ENCODE data around the gene IPO13.

Gene IPO13

DNA sequence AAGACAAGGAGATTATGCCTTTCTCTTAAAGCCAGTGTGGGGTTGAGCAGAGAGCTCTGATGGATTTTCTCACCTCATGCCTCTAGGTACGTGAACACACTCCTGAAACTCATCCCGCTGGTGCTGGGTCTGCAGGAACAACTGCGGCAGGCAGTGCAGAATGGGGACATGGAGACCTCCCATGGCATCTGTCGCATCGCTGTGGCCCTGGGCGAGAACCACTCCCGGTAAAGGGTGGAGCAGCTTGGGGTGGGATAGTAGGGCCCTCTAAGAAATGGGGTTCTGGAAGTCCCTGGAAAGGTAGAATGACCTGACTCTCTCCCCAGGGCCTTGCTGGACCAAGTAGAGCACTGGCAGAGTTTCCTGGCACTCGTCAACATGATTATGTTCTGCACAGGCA is 9.5 kb downstream of the IPO13 start:
- no peak overlapping the region for H3K27ac ChIP-seq (ENCODE audit: low read depth, low read length)
- H2BK5ac ChIP-seq (ENCODE audit: low read length): no peak overlapping the region
- H3K4me2 ChIP-seq (ENCODE audit: low read length): no peak overlapping the region
- no peaks in the 10 kb centered on the region for H3K4me1 ChIP-seq (ENCODE audit: control insufficient read depth, low read depth, low read length)
- no peak overlapping the region for H4K5ac ChIP-seq (ENCODE audit: low read length)
- H3K4ac ChIP-seq (ENCODE audit: low read depth, low read length): no peak overlapping the region
- H2BK15ac ChIP-seq (replicated peaks; ENCODE audit: low read depth): no peak overlapping the region
- WGBS (ENCODE audit: extremely low coverage, insufficient coverage, low lambda C conversion rate): no CpG with 5 or more reads among the region's 8 CpGs
- no peaks in the 10 kb centered on the region for H3K27me3 ChIP-seq (ENCODE audit: insufficient read depth, low read length, poor library complexity)
- H3K79me2 ChIP-seq (ENCODE audit: control insufficient read depth, insufficient read depth, low read length): no peaks in the 10 kb centered on the region
- H3K18ac ChIP-seq (ENCODE audit: low read length): no peak overlapping the region
- H3K23ac ChIP-seq (ENCODE audit: low read length): no peak overlapping the region
- H3K4me3 ChIP-seq (ENCODE audit: low read length): no peak overlapping the region
- no peak for DNase-seq
- no peak overlapping the region for H2AK5ac ChIP-seq (ENCODE audit: low read length)
- no peaks in the 10 kb centered on the region for H3K79me1 ChIP-seq (ENCODE audit: low read length)
- H3K36me3 ChIP-seq (ENCODE audit: control insufficient read depth, insufficient read depth, low read length): no peaks in the 10 kb centered on the region
- H3K56ac ChIP-seq (ENCODE audit: low read length): no peak overlapping the region
- H2BK120ac ChIP-seq (ENCODE audit: low read depth, low read length): no peak overlapping the region
- H3K9ac ChIP-seq (ENCODE audit: low read length): no peak overlapping the region
- H4K8ac ChIP-seq (ENCODE audit: low read depth, low read length): no peak overlapping the region

DNA sequence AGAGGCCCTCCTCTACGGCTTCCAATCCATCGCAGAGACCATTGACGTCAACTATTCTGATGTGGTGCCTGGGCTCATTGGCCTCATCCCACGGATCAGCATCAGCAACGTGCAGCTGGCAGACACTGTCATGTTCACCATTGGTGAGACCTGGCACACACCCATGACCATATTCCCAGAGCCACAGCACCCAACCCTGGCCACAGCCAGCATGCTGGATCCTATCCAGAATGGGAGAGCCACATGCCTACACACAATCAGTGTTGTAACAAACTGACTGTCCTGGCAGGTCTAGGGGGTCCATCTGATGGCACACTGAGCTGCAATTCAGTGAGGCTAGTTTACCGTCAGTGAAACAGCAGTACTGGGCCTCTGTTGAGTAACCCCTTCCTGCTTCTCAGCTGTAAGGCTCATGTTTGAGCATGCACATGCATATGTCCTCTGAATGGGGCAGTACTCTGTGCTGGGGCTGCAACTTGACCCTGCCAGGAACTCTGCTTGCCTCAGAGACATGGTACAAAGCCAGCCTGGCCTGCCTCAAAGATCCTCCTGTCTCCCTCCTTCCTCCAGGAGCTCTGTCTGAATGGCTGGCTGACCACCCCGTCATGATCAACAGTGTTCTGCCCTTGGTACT is 10.8 kb downstream of the IPO13 start:
- Histone ChIP-seq H3K4me2 (ENCODE audit: low read length) (no peak overlapping the region), H3K79me2 (ENCODE audit: control insufficient read depth, insufficient read depth, low read length) (no peaks in the 10 kb centered on the region), H3K4me1 (ENCODE audit: control insufficient read depth, low read depth, low read length) (no peaks in the 10 kb centered on the region), H3K18ac (ENCODE audit: low read length) (no peak overlapping the region), H3K4me3 (ENCODE audit: low read length) (no peak overlapping the region), H2BK5ac (ENCODE audit: low read length) (no peak overlapping the region), H3K9ac (ENCODE audit: low read length) (no peak overlapping the region), H2BK15ac (replicated peaks; ENCODE audit: low read depth) (no peak overlapping the region), H3K79me1 (ENCODE audit: low read length) (no peaks in the 10 kb centered on the region), H3K4ac (ENCODE audit: low read depth, low read length) (no peak overlapping the region), H4K5ac (ENCODE audit: low read length) (no peak overlapping the region), H3K56ac (ENCODE audit: low read length) (no peak overlapping the region), H3K27me3 (ENCODE audit: insufficient read depth, low read length, poor library complexity) (no peaks in the 10 kb centered on the region), H2BK120ac (ENCODE audit: low read depth, low read length) (no peak overlapping the region), H3K36me3 (ENCODE audit: control insufficient read depth, insufficient read depth, low read length) (peaks cover 1% of the 10 kb centered on the region), H3K23ac (ENCODE audit: low read length) (no peak overlapping the region), H2AK5ac (ENCODE audit: low read length) (no peak overlapping the region), H3K27ac (ENCODE audit: low read depth, low read length) (no peak overlapping the region), H4K8ac (ENCODE audit: low read depth, low read length) (no peak overlapping the region)
- no CpG with 5 or more reads among the region's 7 CpGs for WGBS (ENCODE audit: extremely low coverage, insufficient coverage, low lambda C conversion rate)
- DNase-seq: no peak

GRCh38 chr1:43958351-43959255 is 11.9 kb downstream of the IPO13 start:
- no peak overlapping the region for H3K4ac ChIP-seq (ENCODE audit: low read depth, low read length)
- DNase-seq: no peak
- no peak overlapping the region for H2BK120ac ChIP-seq (ENCODE audit: low read depth, low read length)
- WGBS (ENCODE audit: extremely low coverage, insufficient coverage, low lambda C conversion rate): no CpG with 5 or more reads among the region's 9 CpGs
- H3K9ac ChIP-seq (ENCODE audit: low read length): no peak overlapping the region
- no peak overlapping the region for H3K27ac ChIP-seq (ENCODE audit: low read depth, low read length)
- H3K56ac ChIP-seq (ENCODE audit: low read length): no peak overlapping the region
- no peaks in the 10 kb centered on the region for H3K79me1 ChIP-seq (ENCODE audit: low read length)
- no peak overlapping the region for H3K4me3 ChIP-seq (ENCODE audit: low read length)
- no peaks in the 10 kb centered on the region for H3K4me1 ChIP-seq (ENCODE audit: control insufficient read depth, low read depth, low read length)
- H3K23ac ChIP-seq (ENCODE audit: low read length): no peak overlapping the region
- H3K27me3 ChIP-seq (ENCODE audit: insufficient read depth, low read length, poor library complexity): no peaks in the 10 kb centered on the region
- H2AK5ac ChIP-seq (ENCODE audit: low read length): no peak overlapping the region
- peaks cover 1% of the 10 kb centered on the region for H3K36me3 ChIP-seq (ENCODE audit: control insufficient read depth, insufficient read depth, low read length)
- H2BK5ac ChIP-seq (ENCODE audit: low read length): no peak overlapping the region
- no peak overlapping the region for H3K18ac ChIP-seq (ENCODE audit: low read length)
- no peak overlapping the region for H4K8ac ChIP-seq (ENCODE audit: low read depth, low read length)
- H4K5ac ChIP-seq (ENCODE audit: low read length): no peak overlapping the region
- no peak overlapping the region for H3K4me2 ChIP-seq (ENCODE audit: low read length)
- H3K79me2 ChIP-seq (ENCODE audit: control insufficient read depth, insufficient read depth, low read length): no peaks in the 10 kb centered on the region
- H2BK15ac ChIP-seq (replicated peaks; ENCODE audit: low read depth): no peak overlapping the region

DNA sequence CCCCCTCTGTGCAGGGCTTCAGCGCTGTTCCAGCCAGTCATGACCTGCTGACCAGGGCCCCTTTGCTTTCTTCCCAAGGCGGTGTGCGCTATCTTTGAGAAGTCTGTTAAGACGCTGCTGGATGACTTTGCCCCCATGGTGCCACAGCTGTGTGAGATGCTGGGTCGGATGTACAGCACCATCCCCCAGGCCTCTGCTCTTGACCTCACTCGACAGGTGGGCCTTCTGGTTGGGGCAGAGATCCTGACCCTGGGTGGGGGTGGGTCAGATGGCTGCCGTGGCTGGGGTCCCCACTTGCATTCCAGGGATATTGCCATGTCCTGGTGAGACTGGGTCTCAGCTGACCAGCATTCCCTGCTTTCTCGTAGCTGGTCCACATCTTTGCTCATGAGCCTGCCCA is 14.0 kb downstream of the IPO13 start:
- no peak overlapping the region for H2BK15ac ChIP-seq (replicated peaks; ENCODE audit: low read depth)
- no peak overlapping the region for H2AK5ac ChIP-seq (ENCODE audit: low read length)
- H3K27me3 ChIP-seq (ENCODE audit: insufficient read depth, low read length, poor library complexity): no peaks in the 10 kb centered on the region
- H3K4ac ChIP-seq (ENCODE audit: low read depth, low read length): no peak overlapping the region
- no peak overlapping the region for H3K23ac ChIP-seq (ENCODE audit: low read length)
- peaks cover 1% of the 10 kb centered on the region for H3K36me3 ChIP-seq (ENCODE audit: control insufficient read depth, insufficient read depth, low read length)
- no peak overlapping the region for H3K4me3 ChIP-seq (ENCODE audit: low read length)
- no peak overlapping the region for H3K9ac ChIP-seq (ENCODE audit: low read length)
- H4K5ac ChIP-seq (ENCODE audit: low read length): no peak overlapping the region
- no peak overlapping the region for H4K8ac ChIP-seq (ENCODE audit: low read depth, low read length)
- H3K27ac ChIP-seq (ENCODE audit: low read depth, low read length): no peak overlapping the region
- H3K79me1 ChIP-seq (ENCODE audit: low read length): no peaks in the 10 kb centered on the region
- H3K4me2 ChIP-seq (ENCODE audit: low read length): no peak overlapping the region
- no CpG with 5 or more reads among the region's 8 CpGs for WGBS (ENCODE audit: extremely low coverage, insufficient coverage, low lambda C conversion rate)
- no peak overlapping the region for H3K56ac ChIP-seq (ENCODE audit: low read length)
- no peaks in the 10 kb centered on the region for H3K79me2 ChIP-seq (ENCODE audit: control insufficient read depth, insufficient read depth, low read length)
- H3K4me1 ChIP-seq (ENCODE audit: control insufficient read depth, low read depth, low read length): no peaks in the 10 kb centered on the region
- no peak overlapping the region for H3K18ac ChIP-seq (ENCODE audit: low read length)
- H2BK5ac ChIP-seq (ENCODE audit: low read length): no peak overlapping the region
- H2BK120ac ChIP-seq (ENCODE audit: low read depth, low read length): no peak overlapping the region
- no peak for DNase-seq

- H2BK15ac ChIP-seq (replicated peaks; ENCODE audit: low read depth): no peak overlapping the region
- WGBS (ENCODE audit: extremely low coverage, insufficient coverage, low lambda C conversion rate): no CpG with 5 or more reads among the region's 3 CpGs
- no peaks in the 10 kb centered on the region for H3K4me1 ChIP-seq (ENCODE audit: control insufficient read depth, low read depth, low read length)
- H3K79me1 ChIP-seq (ENCODE audit: low read length): no peaks in the 10 kb centered on the region
- H2BK120ac ChIP-seq (ENCODE audit: low read depth, low read length): no peak overlapping the region
- no peak overlapping the region for H2AK5ac ChIP-seq (ENCODE audit: low read length)
- H3K27ac ChIP-seq (ENCODE audit: low read depth, low read length): no peak overlapping the region
- peaks cover 1% of the 10 kb centered on the region for H3K36me3 ChIP-seq (ENCODE audit: control insufficient read depth, insufficient read depth, low read length)
- no peak overlapping the region for H3K18ac ChIP-seq (ENCODE audit: low read length)
- no peak overlapping the region for H4K5ac ChIP-seq (ENCODE audit: low read length)
- no peak overlapping the region for H3K4me3 ChIP-seq (ENCODE audit: low read length)
- no peak for DNase-seq
- H4K8ac ChIP-seq (ENCODE audit: low read depth, low read length): no peak overlapping the region
- no peak overlapping the region for H3K9ac ChIP-seq (ENCODE audit: low read length)
- no peak overlapping the region for H3K56ac ChIP-seq (ENCODE audit: low read length)
- no peak overlapping the region for H3K4ac ChIP-seq (ENCODE audit: low read depth, low read length)
- no peaks in the 10 kb centered on the region for H3K27me3 ChIP-seq (ENCODE audit: insufficient read depth, low read length, poor library complexity)
- no peak overlapping the region for H3K23ac ChIP-seq (ENCODE audit: low read length)
- H3K4me2 ChIP-seq (ENCODE audit: low read length): no peak overlapping the region
- no peaks in the 10 kb centered on the region for H3K79me2 ChIP-seq (ENCODE audit: control insufficient read depth, insufficient read depth, low read length)
- no peak overlapping the region for H2BK5ac ChIP-seq (ENCODE audit: low read length)
Observed at GRCh38 chr1:43961692-43962091, 14.9 kb downstream of the IPO13 start.
